A549 treated with AZD2906 at 1 μM for 4 hours (cell line): ENCODE measurements around the gene ZBTB39. TPM values are rescaled to one million over a fixed set of nuclear protein-coding genes. Genes with fewer than 3 reads are reported as not detected.

ENCODE experiments used
- total RNA-seq: library from RNA; stranded (reverse); fragments of 200-300 nt; extraction: Qiagen RNA extraction; gene quantifications from 5 replicates; pipeline ENCODE4 v1.2.3, GENCODE V29; 2022

ZBTB39 gene
- 4.3 to 5.6 TPM (median 5.2 TPM) in 5 replicates for total RNA-seq

GRCh38 chr12:57005980-57006808 lies at the start of gene ZBTB39:
Gene ZBTB39 (minus strand): TSS chr12:57006546. CDS start chr12:57004917, 1,629 bp downstream.

GRCh38 chr12:57049890-57050289 lies 43.5 kb upstream of the ZBTB39 start, which contains the start of gene MYO1A:
Gene MYO1A (minus strand): TSS chr12:57050129. CDS start chr12:57048323, 1,806 bp downstream.

GRCh38 chr12:57016348-57016747 lies 10.0 kb upstream of the ZBTB39 start, which contains the start of gene TAC3:
Gene TAC3 (minus strand): TSS chr12:57016529. CDS start chr12:57015797, 732 bp downstream.

GRCh38 chr12:56957229-56958052 lies 48.9 kb downstream of the ZBTB39 start, which contains the start of gene RDH16:
Gene RDH16 (minus strand): TSS chr12:56957608. CDS start chr12:56957462, 146 bp downstream.

Other genes starting within 250 kb of the ZBTB39 start
- 0.93 to 1.6 TPM (median 1.3 TPM) in 5 replicates for gene HSD17B6, start 243.2 kb downstream of the ZBTB39 start, total RNA-seq
- gene SDR9C7, start 72.1 kb downstream of the ZBTB39 start, total RNA-seq: 0.03 to 0.08 TPM (median 0.05 TPM) in 4 of 5 replicates, not detected in the other
- 0.10 to 0.39 TPM (median 0.23 TPM) in 5 replicates for gene RDH16, start 48.9 kb downstream of the ZBTB39 start, total RNA-seq
- gene TAC3, start 10.0 kb upstream of the ZBTB39 start, total RNA-seq: 0.16 to 0.26 TPM (median 0.21 TPM) in 3 of 5 replicates, not detected in the others
- gene MYO1A, start 43.6 kb upstream of the ZBTB39 start, total RNA-seq: 0.10 to 0.34 TPM (median 0.29 TPM) in 5 replicates
- gene NEMP1, start 72.2 kb upstream of the ZBTB39 start, total RNA-seq: 14.0 to 16.5 TPM (median 14.8 TPM) in 5 replicates
- 13.4 to 17.3 TPM (median 15.7 TPM) in 5 replicates for gene NAB2, start 82.6 kb upstream of the ZBTB39 start, total RNA-seq
- 43.4 to 49.5 TPM (median 44.1 TPM) in 5 replicates for gene STAT6, start 104.8 kb upstream of the ZBTB39 start, total RNA-seq
- gene LRP1, start 121.9 kb upstream of the ZBTB39 start, total RNA-seq: 13.3 to 15.9 TPM (median 14.0 TPM) in 5 replicates
- gene LRP1-AS, start 141.1 kb upstream of the ZBTB39 start, total RNA-seq: not detected in 5 replicates
- gene NXPH4, start 210.2 kb upstream of the ZBTB39 start, total RNA-seq: 3.8 to 5.8 TPM (median 5.6 TPM) in 5 replicates
- 118 to 144 TPM (median 127 TPM) in 5 replicates for gene SHMT2, start 223.2 kb upstream of the ZBTB39 start, total RNA-seq
- 0.22 to 0.56 TPM (median 0.42 TPM) in 5 replicates for gene STAC3, start 244.6 kb upstream of the ZBTB39 start, total RNA-seq